Sigmoid colon (tissue), 3 donors: ENCODE measurements around the gene HMX1.

Source experiments
- CTCF ChIP-seq, 4 experiments: fragments of 450-650 bp in 3 of 4; fragments of 200-600 bp in 1 of 4; IDR thresholded peaks; one replicate each; pipeline ENCODE4 v1.5.1; 2016 to 2019; ENCODE audit warnings: antibody characterized with exemption in 4 of 4, mild to moderate bottlenecking in 3 of 4, moderate library complexity in 2 of 4
- POLR2A ChIP-seq, 2 donors: fragments of 450-650 bp; IDR thresholded peaks; one replicate each; pipeline ENCODE4 v1.6.1; 2016; ENCODE audit warnings: antibody characterized with exemption in 2 of 2, mild to moderate bottlenecking in 2 of 2, moderate library complexity in 2 of 2

- TF ChIP-seq CTCF (IDR thresholded peaks at IDR 0.05) (no peak), POLR2A (IDR thresholded peaks at IDR 0.05) (no peak)
Observed at GRCh38 chr4:8832113-8832915, 39.3 kb downstream of the HMX1 start.
